Activated T-helper 1 cell treated with anti-CD3 and anti-CD28 coated beads, Interleukin-12 subunit alpha, Interleukin-12 subunit beta, Interleukin-2, Interleukin-4 antibody, amounts not matched to agents 30 ng/mL and 10 ng/mL and 1 ng/mL, durations not matched to agents 14 hours and 24 hours and 36 hours (primary cell): ENCODE measurements around the gene MFN2. TPM values are rescaled to one million over a fixed set of nuclear protein-coding genes. Genes with fewer than 3 reads are reported as not detected.

Source experiments
- DNase-seq: peaks from one replicate; pipeline ENCODE4 v3.0.0; 2021; ENCODE audit warnings: low spot score
- H3K27ac Mint-ChIP-seq: one replicate; pipeline ENCODE4 v1.8.0; 2021; ENCODE audit warnings: mild to moderate bottlenecking, mixed read lengths
- H3K27me3 Mint-ChIP-seq: one replicate; pipeline ENCODE4 v1.8.0; 2022; ENCODE audit warnings: mild to moderate bottlenecking, moderate library complexity, mixed read lengths; ENCODE audit not compliant: insufficient read depth
- H3K36me3 Mint-ChIP-seq: one replicate; pipeline ENCODE4 v1.8.0; 2021; ENCODE audit warnings: low read depth, mixed read lengths
- H3K4me1 Mint-ChIP-seq: one replicate; pipeline ENCODE4 v1.8.0; 2021; ENCODE audit warnings: low read depth, mixed read lengths
- H3K4me3 Mint-ChIP-seq: one replicate; pipeline ENCODE4 v1.8.0; 2021; ENCODE audit warnings: mild to moderate bottlenecking, moderate library complexity, mixed read lengths
- H3K9me3 Mint-ChIP-seq: one replicate; pipeline ENCODE4 v1.8.0; 2021; ENCODE audit warnings: mixed read lengths
- intact Hi-C: fragments of 100-400 bp; cut with micrococcal nuclease; formaldehyde crosslinking; loops from one replicate; pipeline ENCODE4 v1.15.1; 2024
- total RNA-seq: library from RNA; stranded (reverse); gene quantifications from 2 replicates; pipeline ENCODE4 v1.2.3, GENCODE V29; 2022

The MFN2 gene
- total RNA-seq, 1 donor from 2014 or later = 88.1 TPM

DNA sequence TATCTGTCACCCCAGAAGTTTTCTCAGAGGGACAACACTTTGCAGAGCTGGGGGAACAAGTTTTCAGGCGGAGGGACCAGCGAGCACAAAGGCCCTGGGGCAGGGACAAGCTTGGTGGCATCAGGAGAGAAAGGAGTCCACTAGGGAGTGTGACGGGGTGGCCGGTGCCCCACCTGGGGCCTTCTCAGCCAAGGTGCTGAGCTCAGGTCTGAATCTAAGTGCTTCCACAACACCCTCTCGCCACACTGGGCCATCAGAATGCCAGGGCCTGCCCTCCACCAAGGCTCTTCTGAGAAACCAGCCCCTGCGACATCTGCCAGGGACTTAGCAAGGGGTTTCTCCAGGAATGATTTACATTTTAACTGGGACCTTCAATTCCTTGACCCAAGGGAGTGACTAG is 75.0 kb downstream of the MFN2 start:
- Mint-ChIP-seq H3K27me3 (no peaks in the 10 kb centered on the region), H3K27ac (no peak overlapping the region), H3K4me3 (no peak overlapping the region), H3K36me3 (peaks cover 1% of the 10 kb centered on the region), H3K4me1 (peaks cover 76% of the 10 kb centered on the region), H3K9me3 (no peaks in the 10 kb centered on the region)
- no peak for DNase-seq
- intact Hi-C loops = no loop called here

DNA sequence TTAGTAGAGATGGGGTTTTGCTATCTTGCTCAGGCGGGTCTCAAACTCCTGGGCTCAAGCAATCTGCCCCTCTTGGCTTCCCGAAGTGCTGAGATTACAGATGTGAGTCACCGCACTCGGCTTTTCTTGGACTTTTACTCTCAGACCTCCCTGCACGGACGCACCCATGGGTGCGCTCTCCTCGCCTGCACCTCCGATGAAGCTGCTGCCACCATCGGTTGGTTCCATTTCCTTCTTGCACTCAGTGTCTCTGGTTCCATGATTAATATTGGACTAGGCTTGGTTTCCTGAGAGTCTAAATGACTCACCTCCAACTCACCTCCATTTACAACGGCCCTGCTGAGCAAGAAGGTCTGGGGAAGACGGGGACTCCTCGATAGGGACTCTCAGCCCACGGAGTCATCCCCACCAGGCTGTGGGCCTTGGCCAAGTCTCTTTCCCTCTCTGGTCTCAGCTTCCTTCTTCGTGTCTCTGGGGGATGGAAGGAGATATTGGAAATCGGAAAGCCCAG is 76.1 kb downstream of the MFN2 start:
- H3K36me3 Mint-ChIP-seq = peaks cover 1% of the 10 kb centered on the region
- intact Hi-C loops = no loop called here
- peaks cover 87% of the 10 kb centered on the region for H3K4me1 Mint-ChIP-seq
- H3K27me3 Mint-ChIP-seq = no peaks in the 10 kb centered on the region
- peak overlapping the region; percentile 53 for H3K27ac Mint-ChIP-seq
- H3K4me3 Mint-ChIP-seq = no peak overlapping the region
- DNase-seq = peak; percentile 24
- H3K9me3 Mint-ChIP-seq = no peaks in the 10 kb centered on the region

DNA sequence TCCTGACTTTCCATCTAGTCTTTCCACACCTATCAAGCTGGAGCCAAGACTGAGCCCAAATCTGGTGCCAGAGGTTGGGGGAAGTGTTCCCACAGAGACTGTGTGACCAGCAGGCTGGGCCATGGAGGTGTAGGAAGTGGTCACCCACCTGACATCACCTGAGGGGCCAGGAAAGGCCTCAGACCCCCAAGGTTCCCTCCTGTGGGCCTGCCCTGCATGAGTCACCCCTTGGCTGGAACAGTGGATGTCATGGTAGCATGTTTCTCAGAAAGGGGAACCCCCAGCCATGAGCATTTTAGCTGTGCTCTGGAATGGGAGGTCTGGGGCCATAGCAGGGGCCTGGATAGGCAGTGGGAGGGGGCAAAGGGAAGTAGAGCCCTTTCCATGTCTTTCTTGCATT is 77.1 kb downstream of the MFN2 start:
- peak overlapping the region; percentile 65 for H3K27ac Mint-ChIP-seq
- intact Hi-C loops = no loop called here
- DNase-seq = no peak
- no peaks in the 10 kb centered on the region for H3K27me3 Mint-ChIP-seq
- peaks cover 88% of the 10 kb centered on the region for H3K4me1 Mint-ChIP-seq
- peaks cover 1% of the 10 kb centered on the region for H3K36me3 Mint-ChIP-seq
- H3K4me3 Mint-ChIP-seq = no peak overlapping the region
- no peaks in the 10 kb centered on the region for H3K9me3 Mint-ChIP-seq

DNA sequence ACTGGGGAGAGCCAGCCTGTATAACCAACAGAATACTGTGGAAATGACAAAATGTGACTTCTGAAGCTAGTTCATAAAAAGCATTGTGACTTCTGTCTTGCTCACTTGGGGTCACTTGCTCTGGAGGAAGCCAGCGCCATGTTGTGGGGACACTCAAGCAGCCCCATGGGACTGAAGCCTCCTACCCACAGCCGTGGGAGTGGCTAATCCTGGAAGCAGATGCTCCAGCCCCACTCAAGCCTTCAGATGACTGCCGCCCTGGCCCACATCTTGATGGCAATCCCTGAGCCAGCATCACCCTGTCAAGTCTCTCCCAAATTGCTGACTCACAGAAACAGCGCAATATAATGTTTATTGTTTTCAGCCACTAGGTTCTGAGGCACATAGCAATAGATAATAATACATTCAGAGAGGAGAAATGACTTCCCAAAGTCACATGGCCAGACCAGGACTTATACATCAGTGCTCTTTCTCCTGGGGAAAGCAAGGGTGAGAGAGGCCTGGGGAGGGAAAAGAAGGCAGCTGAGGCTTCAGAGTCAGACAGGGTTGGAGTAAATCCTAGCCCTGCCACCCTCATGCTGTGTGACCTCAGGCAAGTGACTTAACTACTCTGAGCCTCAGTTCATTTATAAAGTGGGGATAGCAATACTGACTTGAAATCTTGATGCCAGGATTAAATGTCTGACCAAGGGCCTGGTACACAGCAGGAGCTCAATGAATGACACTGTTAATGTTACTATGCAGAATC is 77.9 kb downstream of the MFN2 start:
- Mint-ChIP-seq H3K27ac (no peak overlapping the region), H3K4me1 (peaks cover 87% of the 10 kb centered on the region), H3K36me3 (peaks cover 1% of the 10 kb centered on the region), H3K27me3 (no peaks in the 10 kb centered on the region), H3K9me3 (no peaks in the 10 kb centered on the region), H3K4me3 (no peak overlapping the region)
- no peak for DNase-seq
- intact Hi-C loops = no loop called here

DNA sequence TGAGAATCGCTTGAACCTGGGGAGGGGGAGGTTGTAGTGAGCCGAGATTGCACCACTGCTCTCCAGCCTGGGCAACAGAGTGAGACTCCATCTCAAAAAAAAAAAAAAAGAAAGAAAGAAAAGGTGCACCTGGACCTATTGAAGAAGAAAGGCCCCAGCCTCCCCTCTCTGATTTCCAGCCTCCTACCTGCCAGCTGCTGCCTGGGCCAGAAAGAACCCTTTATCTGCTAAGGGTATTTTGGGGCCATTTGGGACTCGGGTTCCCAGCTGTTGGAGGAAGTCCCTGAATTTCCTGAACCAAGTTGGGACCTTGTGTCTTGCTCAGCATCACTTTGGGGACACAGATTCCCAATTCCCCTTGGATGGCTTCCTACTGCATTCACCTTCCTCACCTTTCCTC is 79.0 kb downstream of the MFN2 start:
- Mint-ChIP-seq H3K4me3 (no peak overlapping the region), H3K27ac (no peak overlapping the region), H3K4me1 (peaks cover 87% of the 10 kb centered on the region), H3K36me3 (peaks cover 1% of the 10 kb centered on the region), H3K9me3 (no peaks in the 10 kb centered on the region), H3K27me3 (no peaks in the 10 kb centered on the region)
- intact Hi-C loops = no loop called here
- DNase-seq = no peak

DNA sequence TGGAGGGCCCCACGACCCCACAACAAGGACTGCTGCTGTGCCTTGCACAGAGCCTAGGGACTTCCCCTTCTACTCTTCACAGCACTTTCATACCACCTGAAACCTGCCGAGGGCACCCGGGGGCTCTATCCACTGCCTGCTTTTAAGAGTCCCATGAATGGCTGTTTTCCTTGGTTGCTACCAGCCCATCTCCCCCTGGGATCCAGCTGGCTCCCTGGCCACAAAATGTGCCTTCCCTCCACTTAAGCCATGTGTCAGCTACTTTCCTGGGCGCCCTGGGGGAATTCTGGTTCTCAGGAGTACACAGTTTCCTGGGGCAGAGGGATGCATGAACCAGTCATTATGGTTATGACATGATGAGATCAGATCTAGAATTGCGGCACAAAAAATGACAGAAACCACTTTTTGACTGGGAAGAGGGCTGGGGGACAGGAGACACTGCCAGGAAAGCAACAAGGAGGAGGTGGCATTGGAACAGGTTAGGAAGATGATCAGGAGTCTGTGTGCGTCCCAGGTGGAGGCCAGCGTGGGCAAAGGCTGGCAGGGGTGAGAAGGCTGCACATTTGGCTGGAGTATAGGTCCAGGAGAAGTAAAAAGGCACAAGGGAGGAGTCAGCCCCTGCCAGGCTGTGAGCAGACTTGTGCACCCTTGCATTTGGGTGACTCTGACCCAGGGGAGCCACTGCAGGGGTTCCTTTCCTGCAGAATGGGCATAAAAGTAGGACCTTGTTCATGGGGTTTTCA is 79.6 kb downstream of the MFN2 start:
- Mint-ChIP-seq H3K9me3 (no peaks in the 10 kb centered on the region), H3K36me3 (peaks cover 1% of the 10 kb centered on the region), H3K27me3 (peaks cover 2% of the 10 kb centered on the region), H3K4me3 (peak overlapping the region; percentile 26), H3K4me1 (peaks cover 86% of the 10 kb centered on the region), H3K27ac (peak overlapping the region; percentile 84)
- no peak for DNase-seq
- intact Hi-C loops = loop anchor here (1.0 kb wide), 2 partner anchors 8 to 13 kb away; no protein-coding TSS in a partner anchor

DNA sequence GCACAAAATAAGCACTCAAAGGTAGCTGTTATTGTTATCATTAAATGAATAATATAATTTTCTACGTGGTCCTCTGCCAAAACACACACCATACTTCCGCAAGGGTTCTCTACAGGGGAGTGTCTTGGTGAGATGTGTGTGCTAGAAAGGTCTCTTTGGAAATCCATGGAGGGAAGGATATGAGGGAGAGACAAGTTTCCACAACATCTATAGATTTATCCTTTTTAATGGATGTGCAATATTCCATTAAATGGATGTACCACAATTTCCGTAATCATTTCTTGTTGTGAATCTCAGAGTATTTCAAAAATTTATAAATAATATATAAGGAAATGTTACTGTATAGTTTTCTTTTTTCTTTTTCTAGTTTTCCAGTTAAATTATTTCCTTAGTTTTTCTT is 80.3 kb downstream of the MFN2 start:
- H3K4me3 Mint-ChIP-seq = no peak overlapping the region
- peaks cover 1% of the 10 kb centered on the region for H3K36me3 Mint-ChIP-seq
- no peak for DNase-seq
- H3K4me1 Mint-ChIP-seq = peaks cover 81% of the 10 kb centered on the region
- intact Hi-C loops = loop anchor here (1.0 kb wide), 2 partner anchors 8 to 13 kb away; no protein-coding TSS in a partner anchor
- no peaks in the 10 kb centered on the region for H3K9me3 Mint-ChIP-seq
- no peak overlapping the region for H3K27ac Mint-ChIP-seq
- H3K27me3 Mint-ChIP-seq = peaks cover 2% of the 10 kb centered on the region

Other genes with a start within 250 kb of the MFN2 start
- 13.8 and 15.9 TPM in 2 replicates for gene AGTRAP, start 244.3 kb upstream of the MFN2 start, total RNA-seq
- gene C1orf167, start 218.3 kb upstream of the MFN2 start, total RNA-seq = not detected in 2 replicates
- 18.1 and 21.4 TPM in 2 replicates for gene MTHFR, start 174.5 kb upstream of the MFN2 start, total RNA-seq
- 11.2 and 14.3 TPM in 2 replicates for gene CLCN6, start 174.3 kb upstream of the MFN2 start, total RNA-seq
- not detected in 2 replicates for gene NPPA, start 132.7 kb upstream of the MFN2 start, total RNA-seq
- gene NPPB, start 121.5 kb upstream of the MFN2 start, total RNA-seq = not detected in 2 replicates
- 38.2 and 39.1 TPM in 2 replicates for gene KIAA2013, start 54.0 kb upstream of the MFN2 start, total RNA-seq
- gene PLOD1, start 45.7 kb upstream of the MFN2 start, total RNA-seq = 32.3 and 37.8 TPM in 2 replicates
- gene MIIP, start 39.1 kb downstream of the MFN2 start, total RNA-seq = 74.9 and 75.3 TPM in 2 replicates
- 26.9 and 27.9 TPM in 2 replicates for gene TNFRSF8, start 82.9 kb downstream of the MFN2 start, total RNA-seq
- 211 and 213 TPM in 2 replicates for gene TNFRSF1B, start 186.5 kb downstream of the MFN2 start, total RNA-seq
- gene VPS13D, start 249.6 kb downstream of the MFN2 start, total RNA-seq = 33.6 and 35.7 TPM in 2 replicates